BJ (cell line): ENCODE results near the gene C1orf198. TPM values are rescaled to one million over a fixed set of nuclear protein-coding genes. Genes with fewer than 3 reads are reported as not detected.

Experiments used
- CTCF ChIA-PET: fragments of 350-600 bp; formaldehyde crosslinking; extraction: SDS; loops from one replicate; lab custom pipeline; 2021; ENCODE audit warnings: antibody characterized with exemption, inconsistent platforms; lab: Yijun Ruan, JAX
- POLR2A ChIA-PET: fragments of 300-600 bp; sonication (Branson Sonifier 250); formaldehyde crosslinking; extraction: SDS; loops from one replicate; lab custom pipeline; 2021; ENCODE audit warnings: antibody characterized with exemption; lab: Charles Lee
- DNase-seq: peaks from one replicate; pipeline ENCODE4 v3.0.0-alpha.2; 2011; ENCODE audit warnings: low read depth
- H3K27me3 ChIP-seq: 2 replicates; pipeline ENCODE4 v1.6.0; 2011; ENCODE audit warnings: low read length; ENCODE audit not compliant: control insufficient read depth, insufficient read depth
- H3K36me3 ChIP-seq: 2 replicates; pipeline ENCODE4 v1.5.1; 2011; ENCODE audit warnings: low read length; ENCODE audit not compliant: control insufficient read depth, insufficient read depth
- H3K4me3 ChIP-seq: 2 replicates; pipeline ENCODE4 v1.5.1; 2011; ENCODE audit warnings: low read depth, mild to moderate bottlenecking, control low read depth, low read length
- polyA plus RNA-seq: library from polyadenylated mRNA; depleted of rRNA; stranded (reverse); fragments of >200 nt; gene quantifications from 2 replicates; pipeline ENCODE4 v1.2.3, GENCODE V29; 2011
- TF ChIP-seq, protein P1 (sequence below): IDR thresholded peaks from 2 replicates; pipeline ENCODE4 v1.5.1; 2011; ENCODE audit warnings: low read depth, mild to moderate bottlenecking, control low read depth, inconsistent platforms, low read length, moderate library complexity; ENCODE audit not compliant: insufficient read depth

The C1orf198 gene
- polyA plus RNA-seq, 1 experiment, result 195 TPM

DNA sequence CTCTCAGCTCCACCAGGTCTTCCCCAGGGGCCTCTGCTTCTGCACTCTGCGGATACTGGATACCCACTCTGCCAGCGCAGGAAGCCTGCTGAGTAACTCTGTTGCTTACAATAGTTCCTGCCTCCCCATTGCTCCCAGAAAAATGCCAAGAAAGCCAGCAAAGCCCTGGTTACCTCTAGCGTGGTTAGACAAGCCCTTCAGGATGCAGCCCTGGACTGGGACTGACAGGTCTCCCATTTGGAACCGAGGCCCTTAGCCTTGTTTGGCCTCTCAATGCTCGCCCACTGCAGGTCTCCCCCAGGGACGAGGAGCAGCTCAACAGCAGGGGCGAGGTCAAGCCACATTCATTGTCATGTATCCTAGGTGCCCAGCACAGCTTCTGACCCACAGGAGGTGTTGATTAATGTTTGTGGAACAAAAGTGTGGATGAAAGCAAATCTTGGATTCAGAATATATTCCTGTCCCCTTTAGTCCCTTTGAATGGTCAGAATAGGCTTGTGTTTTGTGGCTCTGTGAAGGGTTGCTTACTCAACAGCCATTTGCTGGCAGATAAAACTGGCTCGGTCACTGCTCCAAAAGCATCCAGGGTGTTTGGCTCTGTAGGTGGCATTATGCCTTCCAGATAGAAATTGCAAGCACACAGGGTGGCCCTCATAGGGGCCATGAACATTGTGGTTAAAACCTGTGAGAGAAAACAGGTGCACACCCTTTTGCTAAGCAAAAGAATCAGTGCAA is 58.9 kb downstream of the C1orf198 start:
- TF ChIP-seq, protein P1, sequence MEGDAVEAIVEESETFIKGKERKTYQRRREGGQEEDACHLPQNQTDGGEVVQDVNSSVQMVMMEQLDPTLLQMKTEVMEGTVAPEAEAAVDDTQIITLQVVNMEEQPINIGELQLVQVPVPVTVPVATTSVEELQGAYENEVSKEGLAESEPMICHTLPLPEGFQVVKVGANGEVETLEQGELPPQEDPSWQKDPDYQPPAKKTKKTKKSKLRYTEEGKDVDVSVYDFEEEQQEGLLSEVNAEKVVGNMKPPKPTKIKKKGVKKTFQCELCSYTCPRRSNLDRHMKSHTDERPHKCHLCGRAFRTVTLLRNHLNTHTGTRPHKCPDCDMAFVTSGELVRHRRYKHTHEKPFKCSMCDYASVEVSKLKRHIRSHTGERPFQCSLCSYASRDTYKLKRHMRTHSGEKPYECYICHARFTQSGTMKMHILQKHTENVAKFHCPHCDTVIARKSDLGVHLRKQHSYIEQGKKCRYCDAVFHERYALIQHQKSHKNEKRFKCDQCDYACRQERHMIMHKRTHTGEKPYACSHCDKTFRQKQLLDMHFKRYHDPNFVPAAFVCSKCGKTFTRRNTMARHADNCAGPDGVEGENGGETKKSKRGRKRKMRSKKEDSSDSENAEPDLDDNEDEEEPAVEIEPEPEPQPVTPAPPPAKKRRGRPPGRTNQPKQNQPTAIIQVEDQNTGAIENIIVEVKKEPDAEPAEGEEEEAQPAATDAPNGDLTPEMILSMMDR, result no peak
- Histone ChIP-seq H3K4me3 (no peak overlapping the region), H3K27me3 (no peaks in the 10 kb centered on the region), H3K36me3 (no peaks in the 10 kb centered on the region)
- POLR2A ChIA-PET, result no interaction called here
- DNase-seq, result no peak
- CTCF ChIA-PET, result interaction anchor here (0.6 to 4.2 kb wide), 2 partner anchors 12 to 306 kb away, joined by 3 to 33 read pairs; no protein-coding TSS in a partner anchor

DNA sequence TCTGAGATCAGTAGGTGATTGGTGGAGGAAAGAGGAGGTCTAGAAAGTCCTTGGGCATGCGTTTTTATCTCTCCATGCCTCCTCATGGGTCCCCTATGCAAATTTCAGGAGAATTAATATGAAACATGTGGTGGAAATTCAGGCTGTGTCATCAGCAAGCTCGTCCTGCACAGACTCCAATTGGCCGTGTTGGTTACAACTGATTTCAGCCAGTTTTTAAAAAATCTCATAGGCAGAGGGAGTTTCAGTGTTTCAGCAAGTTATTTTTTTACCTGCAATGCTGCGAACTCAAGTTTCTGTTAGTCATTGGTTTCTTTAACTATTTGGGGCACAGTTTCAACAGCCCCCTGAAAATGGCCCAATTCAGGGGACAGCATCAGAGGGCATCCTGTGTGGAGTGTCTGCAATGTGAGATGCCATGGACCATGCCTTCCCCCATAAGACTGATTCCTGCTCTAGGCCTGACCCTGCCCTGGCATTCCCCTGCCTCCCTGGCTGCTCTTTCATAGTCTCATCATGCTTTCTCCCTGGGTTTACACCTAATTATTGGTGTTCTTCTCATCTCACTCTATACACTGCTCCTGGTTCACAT is 59.9 kb downstream of the C1orf198 start:
- ChIA-PET CTCF (interaction anchor here (0.8 to 4.2 kb wide), 6 partner anchors 11 to 402 kb away, joined by 3 to 33 read pairs (median 4); no protein-coding TSS in a partner anchor), POLR2A (interaction anchor here (0.9 kb wide), 1 partner anchor 58 kb away, joined by 4 read pairs; no protein-coding TSS in a partner anchor)

DNA sequence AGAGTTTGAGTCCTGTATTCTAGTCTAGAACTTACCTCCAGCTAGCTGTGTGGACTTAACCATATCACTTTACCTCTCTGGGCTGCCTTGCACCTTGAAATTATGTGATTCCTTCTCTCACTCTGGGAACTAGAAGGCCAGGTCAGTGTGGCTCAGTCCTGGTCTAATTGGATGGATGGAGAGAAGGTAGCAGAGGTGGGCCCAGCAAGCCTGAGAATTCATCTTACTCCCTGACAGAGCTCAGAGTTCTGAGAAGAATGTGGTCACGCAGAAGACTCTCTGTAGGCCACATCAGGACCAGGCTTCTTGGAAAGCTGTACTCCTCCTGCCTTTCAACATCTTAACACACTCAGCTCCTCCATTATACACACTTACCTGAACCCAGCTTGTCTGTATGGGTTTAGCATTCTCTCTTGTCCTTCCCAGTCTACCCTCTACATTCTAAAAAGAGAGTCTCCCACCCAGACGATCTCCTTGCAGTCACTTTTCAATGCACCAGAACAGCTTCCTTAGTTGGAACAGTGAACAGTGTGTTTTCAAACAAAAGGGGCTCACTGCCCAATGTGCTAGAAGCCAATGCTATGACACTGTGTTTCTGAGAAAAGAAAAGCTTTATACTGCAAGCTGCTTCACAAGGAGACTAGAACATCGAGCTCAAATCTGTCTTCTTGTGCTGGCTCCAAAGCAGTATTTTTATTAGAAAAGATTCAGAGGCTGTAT is 60.6 kb downstream of the C1orf198 start:
- no peak for DNase-seq
- Histone ChIP-seq H3K4me3 (no peak overlapping the region), H3K36me3 (no peaks in the 10 kb centered on the region), H3K27me3 (no peaks in the 10 kb centered on the region)
- ChIA-PET POLR2A (interaction anchor here (0.9 kb wide), 1 partner anchor 59 kb away, joined by 4 read pairs; no protein-coding TSS in a partner anchor), CTCF (interaction anchor here (0.8 to 4.2 kb wide), 6 partner anchors 10 to 403 kb away, joined by 3 to 33 read pairs (median 4); no protein-coding TSS in a partner anchor)
- TF ChIP-seq, protein P1, result no peak

More for the DNA sequence above, 59.9 kb downstream of the C1orf198 start:
- Histone ChIP-seq H3K27me3 (no peaks in the 10 kb centered on the region), H3K4me3 (no peak overlapping the region), H3K36me3 (no peaks in the 10 kb centered on the region)
- TF ChIP-seq, protein P1, result no peak
- DNase-seq, result no peak

DNA sequence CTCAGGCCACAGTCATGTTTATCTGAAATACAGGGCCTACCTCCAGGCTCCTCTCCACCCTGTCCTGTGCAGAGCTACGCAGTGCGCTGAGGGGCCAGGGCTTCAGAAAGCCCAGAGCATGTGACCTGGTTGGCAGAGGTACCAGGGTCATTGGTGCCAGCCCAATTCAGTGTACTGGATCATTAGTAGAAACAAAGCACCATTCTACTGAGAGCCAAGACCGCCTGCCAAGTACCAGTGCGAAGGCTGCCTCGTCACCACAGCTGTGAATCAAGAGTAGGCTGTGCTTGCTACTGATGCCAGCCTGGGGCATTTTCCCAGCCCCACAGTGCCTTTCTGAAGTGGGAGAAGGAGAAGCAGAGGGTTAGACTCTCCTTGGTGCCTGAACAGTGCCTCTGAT is 61.3 kb downstream of the C1orf198 start:
- CTCF ChIA-PET, result interaction anchor here (1.1 to 4.2 kb wide), 4 partner anchors 9 to 111 kb away, joined by 3 to 33 read pairs (median 5); no protein-coding TSS in a partner anchor
- POLR2A ChIA-PET, result no interaction called here
- DNase-seq, result no peak

More for the DNA sequence above, 61.3 kb downstream of the C1orf198 start:
- no peak overlapping the region for H3K4me3 ChIP-seq
- no peaks in the 10 kb centered on the region for H3K36me3 ChIP-seq
- TF ChIP-seq, protein P1, result no peak
- H3K27me3 ChIP-seq, result no peaks in the 10 kb centered on the region
